Esophagus muscularis mucosa (tissue), 4 donors: ENCODE data around the gene ZNF174.

Source experiments
- CTCF ChIP-seq, 3 experiments: fragments of 200-600 bp in 2 of 3; fragments of 450-650 bp in 1 of 3; sonication (generic) in 2 of 3; IDR thresholded peaks; one replicate each; pipeline ENCODE4 v1.5.1; 2017 to 2019; ENCODE audit warnings: antibody characterized with exemption in 3 of 3, mild to moderate bottlenecking in 2 of 3, moderate library complexity in 1 of 3
- EP300 ChIP-seq: sonication (generic); formaldehyde crosslinking; IDR thresholded peaks from one replicate; pipeline ENCODE4 v1.6.1; 2017; ENCODE audit warnings: antibody characterized with exemption
- POLR2A ChIP-seq: fragments of 450-650 bp; IDR thresholded peaks from one replicate; pipeline ENCODE4 v1.6.1; 2017; ENCODE audit warnings: antibody characterized with exemption, moderate library complexity, mild to moderate bottlenecking, low read depth
- POLR2AphosphoS5 ChIP-seq, 2 donors: sonication (generic); formaldehyde crosslinking; IDR thresholded peaks; one replicate each; pipeline ENCODE4 v1.6.1; 2017; ENCODE audit warnings: antibody characterized with exemption in 2 of 2

GRCh38 chr16:3355589-3355988 lies 45.4 kb upstream of the ZNF174 start, which contains the start of gene OR2C1:
- TF ChIP-seq POLR2A (no peak), CTCF (IDR thresholded peaks at IDR 0.05) (no peak), POLR2AphosphoS5 (IDR thresholded peaks at IDR 0.05) (no peak), EP300 (no peak)
